Neutrophil (primary cell): ENCODE results near the gene ZNF598.

Source experiments
- H3K27ac ChIP-seq: fragments of 200-600 bp; sonication (generic); 2 replicates; pipeline ENCODE4 v1.5.1; 2016; ENCODE audit warnings: mild to moderate bottlenecking, moderate library complexity
- H3K27me3 ChIP-seq: fragments of 200-600 bp; sonication (generic); 2 replicates; pipeline ENCODE4 v1.6.0; 2016; ENCODE audit warnings: mild to moderate bottlenecking
- H3K36me3 ChIP-seq: fragments of 200-600 bp; sonication (generic); 2 replicates; pipeline ENCODE4 v1.5.1; 2017
- H3K4me1 ChIP-seq, 2 experiments: fragments of 200-600 bp in 1 of 2; sonication (generic) in 1 of 2; 1 replicate in 1 of 2; 2 replicates in 1 of 2; pipeline versions ENCODE4 v1.5.1 to v1.6.1; 2013 to 2016; ENCODE audit warnings: low read depth in 1 of 2, low read length in 1 of 2, mild to moderate bottlenecking in 1 of 2, moderate library complexity in 1 of 2; ENCODE audit not compliant: control insufficient read depth in 1 of 2, insufficient read depth in 1 of 2
- H3K4me3 ChIP-seq, 2 experiments: fragments of 200-600 bp in 1 of 2; sonication (generic) in 1 of 2; 1 replicate in 1 of 2; 2 replicates in 1 of 2; pipeline ENCODE4 v1.5.1; 2013 to 2016; ENCODE audit warnings: low read depth in 1 of 2, low read length in 1 of 2, mild to moderate bottlenecking in 1 of 2, moderate library complexity in 1 of 2
- H3K9me3 ChIP-seq: fragments of 200-600 bp; sonication (generic); 2 replicates; pipeline ENCODE4 v1.5.1; 2016
- CTCF ChIP-seq: fragments of 200-600 bp; sonication (generic); IDR thresholded peaks from 2 replicates; pipeline ENCODE4 v1.5.1; 2016; ENCODE audit warnings: antibody characterized with exemption

Gene ZNF598

GRCh38 chr16:1972490-1972877 lies 37.1 kb downstream of the ZNF598 start:
- Histone ChIP-seq H3K9me3 (no peaks in the 10 kb centered on the region), H3K4me3 (peak overlapping the region; percentile 88 to 99)

GRCh38 chr16:1971796-1972489 lies 37.7 kb downstream of the ZNF598 start, which contains the start of gene TBL3:
TSS of gene TBL3 (plus strand) at chr16:1972053. CDS start at chr16:1972165, 112 bp downstream.
- peaks cover 27% of the 10 kb centered on the region for H3K36me3 ChIP-seq
- H3K4me1 ChIP-seq, result peaks cover 19 to 22% of the 10 kb centered on the region in 2 experiments
- H3K4me3 ChIP-seq, result peak within 1 kb of the TSS; percentile 88 to 99

More at GRCh38 chr16:1972490-1972877, 37.1 kb downstream of the ZNF598 start:
- TF ChIP-seq CTCF, result no peak
- H3K27me3 ChIP-seq, result no peaks in the 10 kb centered on the region
- peak overlapping the region; percentile 96 for H3K27ac ChIP-seq
- H3K4me1 ChIP-seq, result peaks cover 19 to 22% of the 10 kb centered on the region in 2 experiments
- peaks cover 32% of the 10 kb centered on the region for H3K36me3 ChIP-seq

GRCh38 chr16:1968146-1968953 lies 41.3 kb downstream of the ZNF598 start:
- no peaks in the 10 kb centered on the region for H3K27me3 ChIP-seq
- no peak overlapping the region for H3K4me3 ChIP-seq
- H3K36me3 ChIP-seq, result no peaks in the 10 kb centered on the region
- no peaks in the 10 kb centered on the region for H3K9me3 ChIP-seq
- H3K27ac ChIP-seq, result no peak overlapping the region
- no peak for TF ChIP-seq CTCF
- peaks cover 39 to 45% of the 10 kb centered on the region in 2 experiments for H3K4me1 ChIP-seq

More at GRCh38 chr16:1971796-1972489, 37.7 kb downstream of the ZNF598 start, which contains the start of gene TBL3:
- TF ChIP-seq CTCF, result peak; percentile 41
- no peaks in the 10 kb centered on the region for H3K9me3 ChIP-seq
- no peaks in the 10 kb centered on the region for H3K27me3 ChIP-seq
- peak within 1 kb of the TSS; percentile 96 for H3K27ac ChIP-seq

GRCh38 chr16:1966460-1966859 lies 43.2 kb downstream of the ZNF598 start, which contains the start of gene RNF151:
TSS of gene RNF151 (plus strand) at chr16:1966856. CDS start at chr16:1966882, 26 bp downstream.
- H3K4me1 ChIP-seq, result peaks cover 34% of the 10 kb centered on the region in 2 experiments
- no peak for TF ChIP-seq CTCF
- peaks cover 15% of the 10 kb centered on the region for H3K36me3 ChIP-seq
- peak within 1 kb of the TSS; percentile 80 to 87 for H3K4me3 ChIP-seq
- H3K27me3 ChIP-seq, result no peaks in the 10 kb centered on the region
- H3K9me3 ChIP-seq, result no peaks in the 10 kb centered on the region
- H3K27ac ChIP-seq, result peak within 1 kb of the TSS; percentile 88

GRCh38 chr16:1965396-1966001 lies 44.1 kb downstream of the ZNF598 start:
- Histone ChIP-seq H3K36me3 (peaks cover 20% of the 10 kb centered on the region), H3K4me3 (peak overlapping the region; percentile 80 to 87), H3K27me3 (no peaks in the 10 kb centered on the region), H3K27ac (peak overlapping the region; percentile 88), H3K9me3 (no peaks in the 10 kb centered on the region), H3K4me1 (peaks cover 28 to 31% of the 10 kb centered on the region in 2 experiments)
- no peak for TF ChIP-seq CTCF
